Measurements from ENCODE around the gene CFAP119.
"Not testable (repeated sequence)": the region's sequence is repeated elsewhere in the genome, so short reads cannot be mapped to it uniquely, and the experiment has no call there.

The CFAP119 gene

DNA sequence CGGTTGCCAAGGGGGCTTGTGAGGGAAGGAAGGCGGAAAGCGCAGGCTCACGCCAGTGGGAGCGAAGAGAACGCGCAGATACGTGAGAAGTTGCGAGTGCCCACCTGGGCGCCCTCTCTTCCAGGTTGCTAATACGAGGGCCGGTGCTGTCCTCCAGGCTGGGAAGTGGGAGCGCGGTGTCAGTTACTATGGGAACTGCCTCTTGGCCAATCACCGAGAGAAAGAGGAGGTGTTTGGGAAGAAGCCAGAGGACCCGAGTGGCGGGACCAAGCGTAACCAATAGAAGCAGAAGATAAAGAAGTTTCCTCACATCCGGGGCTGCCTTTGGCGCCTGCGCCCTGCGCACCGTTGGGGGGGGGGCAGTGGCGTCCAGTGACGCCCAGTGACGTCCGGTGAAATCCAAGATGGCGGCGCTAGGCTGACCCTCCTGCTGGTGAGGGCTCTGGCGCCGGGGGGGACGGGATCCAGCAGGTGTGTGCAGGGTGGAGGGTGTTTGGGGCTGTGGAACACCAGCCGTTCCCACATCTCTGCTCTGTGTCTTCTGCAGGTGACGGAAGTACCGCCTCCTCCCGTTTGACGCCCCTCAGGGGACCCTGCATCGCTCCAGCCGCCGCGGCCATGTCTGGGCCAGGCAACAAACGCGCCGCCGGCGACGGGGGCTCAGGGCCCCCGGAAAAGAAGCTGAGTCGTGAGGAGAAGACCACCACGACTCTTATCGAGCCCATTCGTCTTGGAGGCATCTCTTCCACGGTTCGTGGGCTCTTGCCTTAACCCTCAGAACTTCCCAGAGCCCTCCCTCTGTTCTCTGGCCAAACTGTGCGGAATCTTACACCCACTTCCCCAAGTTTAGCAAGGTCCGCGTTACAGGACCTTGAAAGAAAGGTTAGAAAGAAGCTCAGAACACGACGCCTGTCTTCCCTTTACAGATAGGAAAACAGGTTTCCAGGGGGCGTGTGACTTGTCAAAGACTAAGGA is at the start of gene CFAP119, which contains the start of gene RNF40:
Gene CFAP119, minus strand, starts transcription at position 135 of the 975 bp plus-strand sequence. CDS start 314 bp downstream, outside the sequence.
Gene RNF40, plus strand, starts transcription at position 395 of the 975 bp plus-strand sequence. Its CDS starts 224 bp downstream, at position 619.
- peak; percentile 99 for DNase-seq

- DNase-seq = not testable (repeated sequence)
These were observed 47.8 kb upstream of the CFAP119 start for GRCh38 chr16:30809675-30810074.

GRCh38 chr16:30808890-30809426 is 47.1 kb upstream of the CFAP119 start:
- DNase-seq = not testable (repeated sequence)

DNA sequence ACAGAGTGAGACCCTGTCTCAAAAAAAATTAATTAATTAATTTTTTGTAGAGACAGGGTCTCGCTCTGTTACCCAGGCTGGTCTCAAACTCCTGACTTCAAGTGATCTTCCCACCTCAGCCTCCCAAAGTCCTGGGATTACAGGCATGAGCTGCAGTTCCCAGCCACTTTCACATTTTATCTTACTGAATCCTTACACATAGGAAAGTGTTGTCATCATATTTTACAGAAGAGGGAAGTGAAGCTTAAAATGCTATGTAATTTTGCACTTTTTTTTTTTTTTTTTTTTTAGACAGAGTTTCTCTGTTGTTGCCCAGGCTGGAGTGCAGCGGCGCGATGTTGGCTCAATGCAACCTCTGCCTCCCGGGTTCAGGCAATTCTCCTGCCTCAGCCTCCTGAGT is 46.3 kb upstream of the CFAP119 start:
- no peak for DNase-seq

DNA sequence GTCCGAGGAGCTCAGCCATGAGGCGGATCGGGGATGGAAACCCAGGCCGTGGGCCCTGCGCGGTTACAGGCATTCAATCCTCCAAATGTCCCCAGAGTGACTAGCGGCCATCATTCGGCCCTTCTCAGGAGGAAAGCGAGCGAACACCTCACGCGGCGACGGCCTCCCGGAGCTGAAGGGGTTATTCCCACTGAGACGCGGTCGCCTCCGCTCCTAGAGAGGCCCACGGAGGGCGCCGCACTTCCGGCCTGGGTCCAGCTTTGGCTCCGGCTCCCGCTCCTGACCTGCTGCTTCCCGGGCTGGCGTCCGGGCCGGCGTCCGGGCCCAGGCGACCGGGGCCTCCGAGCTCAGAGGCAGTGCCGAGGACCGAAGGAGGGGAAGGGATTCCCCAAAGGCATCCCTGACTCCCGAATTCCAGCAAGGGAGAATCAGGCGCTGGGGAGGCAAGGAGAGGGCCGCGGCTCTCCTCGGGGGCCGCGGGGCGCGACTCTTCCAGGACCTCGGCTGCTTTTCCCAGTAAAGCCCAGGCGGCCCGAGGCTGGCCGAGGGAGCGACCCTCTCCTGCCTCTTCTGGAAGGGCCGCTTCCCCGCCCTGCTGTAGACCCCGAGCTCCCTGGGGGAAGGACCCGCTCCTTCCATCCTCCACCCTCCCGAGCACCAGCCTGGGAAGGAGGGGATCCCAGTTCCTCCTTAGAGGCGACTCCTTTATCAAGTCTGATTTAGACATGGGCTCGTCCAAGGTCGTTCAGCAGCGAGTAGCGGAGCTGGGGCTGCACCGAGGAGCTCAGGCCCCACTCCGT is 43.7 kb upstream of the CFAP119 start:
- DNase-seq = peak; percentile 92

DNA sequence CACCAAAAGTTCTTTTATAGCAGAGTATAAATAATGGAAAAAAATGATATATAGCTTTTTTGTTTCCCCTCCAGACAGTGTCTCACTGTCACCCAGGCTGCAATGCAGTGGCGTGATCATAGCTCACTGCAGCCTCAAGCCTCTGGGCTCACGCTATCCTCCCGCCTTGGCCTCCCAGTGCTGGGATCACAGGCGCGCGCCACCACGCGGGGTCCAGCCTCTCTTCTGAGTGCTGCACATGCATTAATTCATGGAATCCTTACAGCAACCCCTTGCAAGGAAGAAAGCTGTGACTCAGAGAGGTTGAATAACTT is 43.2 kb upstream of the CFAP119 start:
- DNase-seq = no peak

DNA sequence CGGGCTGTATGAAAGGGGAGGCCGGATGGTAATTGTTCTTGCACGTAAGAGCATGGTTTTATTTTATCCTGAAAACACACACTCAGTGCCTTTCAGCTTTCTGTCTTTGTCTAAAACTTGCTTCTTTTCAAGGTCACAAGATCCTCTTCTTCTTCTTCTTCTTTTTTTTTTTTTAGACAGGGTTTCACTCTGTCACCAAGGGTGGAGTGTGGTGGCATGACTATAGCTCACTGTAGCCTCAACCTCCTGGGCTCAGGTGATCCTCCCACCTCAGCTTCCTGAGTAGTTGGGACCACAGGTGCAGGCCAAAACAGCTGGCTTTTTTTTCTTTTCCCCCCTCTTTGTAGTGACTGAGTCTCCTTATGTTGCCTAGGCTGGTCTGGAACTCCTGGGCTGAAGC is 41.1 kb upstream of the CFAP119 start:
- DNase-seq = no peak

DNA sequence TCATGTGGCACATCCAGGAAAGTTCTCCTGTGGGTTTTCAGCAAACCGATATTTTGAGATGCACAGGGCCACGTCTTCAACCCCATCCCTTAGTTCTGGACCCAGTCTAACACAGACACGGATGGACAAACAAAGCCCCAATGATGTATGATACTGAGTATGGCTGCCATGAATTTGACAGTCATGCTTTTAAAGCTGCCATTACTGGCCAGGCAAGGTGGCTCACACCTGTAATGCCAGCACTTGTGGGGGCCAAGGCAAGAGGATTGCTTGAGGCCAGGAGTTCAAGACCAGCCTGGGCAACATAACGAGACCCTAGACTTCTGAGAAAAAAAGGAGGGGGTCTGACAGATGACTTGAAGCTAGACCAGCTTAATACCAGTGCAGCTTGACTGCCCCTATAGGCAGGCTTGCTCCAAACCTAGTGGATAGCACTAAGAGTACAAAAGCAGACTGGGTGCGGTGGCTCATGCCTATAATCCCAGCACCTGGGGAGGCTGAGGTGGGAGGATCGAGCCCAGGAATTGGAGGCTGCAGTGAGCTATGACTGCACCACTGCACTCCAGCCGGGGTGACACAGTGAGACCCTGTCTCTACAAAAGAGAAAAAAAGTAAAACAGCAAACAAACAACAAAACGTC is 35.9 kb upstream of the CFAP119 start:
- no peak for DNase-seq

DNA sequence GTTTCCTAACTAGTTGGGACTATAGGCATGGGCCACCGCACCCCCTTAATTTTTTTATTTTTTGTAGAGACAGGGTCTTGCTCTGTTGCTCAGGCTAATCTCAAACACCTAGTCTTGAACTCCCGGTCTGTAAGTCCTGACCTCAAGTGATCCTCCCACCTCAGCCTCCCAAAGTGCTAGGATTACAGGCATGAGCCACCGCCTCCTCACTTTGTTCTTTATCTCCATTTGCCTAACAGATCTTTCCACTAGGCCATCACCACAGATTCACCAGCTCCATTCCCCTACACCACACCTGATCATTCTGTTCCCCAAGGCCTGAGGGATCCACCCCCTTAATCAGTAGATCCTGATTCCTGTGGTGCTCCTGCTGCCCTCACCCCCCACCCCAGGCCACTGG is 32.8 kb upstream of the CFAP119 start:
- no peak for DNase-seq

DNA sequence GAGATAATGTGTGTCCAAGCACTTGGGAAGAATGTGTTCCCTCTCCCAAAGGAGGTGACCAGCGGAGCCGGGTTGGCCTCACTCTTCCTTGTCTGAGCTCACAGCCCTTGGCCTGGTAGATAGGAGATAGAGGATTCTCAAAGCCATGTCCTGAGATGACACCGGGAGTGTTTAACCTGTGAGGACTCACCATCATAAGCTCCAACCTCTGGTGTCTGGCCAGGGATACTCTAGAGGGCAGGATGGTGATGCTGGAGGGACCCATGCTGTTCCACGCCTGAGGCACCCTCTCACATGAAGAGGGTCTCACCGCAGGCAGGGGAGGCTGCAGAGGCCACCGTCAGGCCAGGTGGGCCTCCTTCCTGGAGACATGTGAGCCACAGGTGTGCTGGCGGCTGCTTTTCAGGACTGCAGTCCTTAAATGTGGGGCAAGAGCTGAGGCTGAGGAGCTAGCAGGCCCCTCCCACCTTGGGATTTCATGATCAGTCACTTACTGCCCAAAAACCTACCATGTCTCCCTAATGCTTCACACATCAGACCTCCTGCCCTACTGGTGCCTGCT is 31.7 kb upstream of the CFAP119 start:
- DNase-seq = no peak

- DNase-seq = no peak
These were observed 25.9 kb upstream of the CFAP119 start for GRCh38 chr16:30787613-30788378.

DNA sequence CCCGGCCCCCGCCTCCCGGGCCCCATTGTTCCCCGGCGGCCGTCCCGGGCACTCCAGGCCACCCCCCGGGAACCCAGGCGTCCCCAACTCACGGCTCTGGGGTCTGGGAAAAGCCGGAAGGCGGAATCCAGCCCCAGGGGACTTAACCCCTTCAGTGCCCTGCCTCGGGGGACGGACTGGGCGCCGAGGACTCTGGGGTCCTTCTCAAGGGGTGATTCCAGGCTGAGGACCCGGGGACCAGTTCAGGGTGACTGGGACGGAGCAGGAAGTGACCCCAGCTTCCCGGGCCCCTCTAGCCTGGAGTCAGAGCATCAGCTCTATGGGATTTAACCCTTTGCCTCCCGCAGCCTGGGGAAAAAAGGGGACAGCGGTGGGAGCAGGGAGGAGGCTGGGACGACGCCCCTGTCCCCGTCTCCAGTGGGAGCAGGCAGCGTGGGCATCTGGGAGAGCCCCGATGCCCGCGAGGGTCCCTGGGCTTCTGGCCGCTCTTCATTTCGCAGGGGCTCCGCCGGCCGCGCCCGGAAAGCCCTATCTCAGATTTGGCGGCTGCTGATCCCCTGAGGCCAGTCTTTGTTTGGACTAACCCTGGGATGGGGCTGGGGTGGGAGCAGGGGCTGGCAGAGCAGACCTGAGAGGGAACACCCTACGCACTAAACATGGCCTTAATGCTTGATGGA is 25.2 kb upstream of the CFAP119 start, which contains the start of gene ZNF629:
Gene ZNF629, minus strand, starts transcription at position 270 of the 677 bp plus-strand sequence. CDS start 2,723 bp downstream, outside the sequence.
- DNase-seq = peak; percentile 83

GRCh38 chr16:30786115-30786935 is 24.5 kb upstream of the CFAP119 start:
- DNase-seq = peak; percentile 62

- no peak for DNase-seq
These were observed 23.6 kb upstream of the CFAP119 start for GRCh38 chr16:30785126-30786106.

DNA sequence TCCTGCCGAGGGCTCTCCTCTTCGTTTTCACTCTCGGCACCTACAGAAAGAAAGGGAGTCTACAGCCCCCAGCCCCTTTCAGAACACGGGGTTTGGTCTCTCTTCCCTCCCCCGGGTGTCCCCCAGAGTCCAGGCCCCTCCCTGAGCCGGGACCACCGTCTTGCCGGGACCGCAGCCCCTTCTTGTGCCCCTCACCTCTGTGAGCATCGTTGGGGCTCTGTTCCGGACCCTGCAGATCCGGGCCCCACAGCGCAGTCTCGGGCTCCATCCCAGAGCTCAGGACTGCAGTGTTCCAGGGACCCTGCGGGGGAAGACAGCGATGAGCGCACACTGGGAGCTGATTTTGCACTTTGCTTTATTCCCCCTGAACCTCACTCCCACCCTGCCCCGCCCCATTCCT is 22.4 kb upstream of the CFAP119 start:
- no peak for DNase-seq

GRCh38 chr16:30783280-30784109 is 21.6 kb upstream of the CFAP119 start:
- peak; percentile 23 for DNase-seq

DNA sequence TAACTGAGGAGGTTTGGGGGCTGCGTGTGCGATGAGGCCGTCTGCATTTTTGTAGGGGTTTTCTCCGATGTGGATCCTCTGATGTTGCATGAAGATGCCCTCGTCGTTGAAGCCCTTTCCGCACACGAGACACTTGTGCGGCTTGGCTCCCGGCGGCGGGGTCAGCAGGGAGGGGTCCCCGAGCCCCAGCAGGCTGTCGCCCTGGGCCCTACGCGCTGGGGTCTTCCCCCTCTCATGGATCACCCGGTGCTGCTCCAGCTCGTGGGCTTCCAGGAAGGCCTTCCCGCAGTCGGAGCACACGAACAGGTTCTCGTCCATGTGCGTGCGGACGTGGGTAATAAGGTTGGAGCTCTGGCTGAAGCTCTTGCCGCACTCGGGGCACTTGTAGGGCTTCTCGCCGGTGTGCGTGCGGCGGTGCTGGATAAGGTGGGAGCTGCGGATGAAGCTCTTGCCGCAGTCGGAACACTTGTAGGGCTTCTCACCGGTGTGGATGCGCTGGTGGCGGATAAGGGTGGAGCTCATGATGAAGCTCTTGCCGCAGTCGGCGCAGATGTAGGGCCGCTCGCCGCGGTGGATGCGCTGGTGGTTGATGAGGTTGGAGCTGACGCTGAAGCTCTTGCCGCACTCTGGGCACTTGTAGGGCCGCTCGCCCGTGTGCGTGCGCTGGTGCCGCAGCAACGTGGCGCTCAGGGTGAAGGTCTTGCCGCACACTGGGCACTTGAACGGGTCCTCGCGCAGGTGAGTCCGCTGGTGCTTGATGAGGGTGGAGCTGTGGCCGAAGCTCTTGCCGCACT is 20.8 kb upstream of the CFAP119 start:
- DNase-seq = no peak
